Measurements from ENCODE around the gene DEGS2. TPM values are rescaled to one million over a fixed set of nuclear protein-coding genes. Genes with fewer than 3 reads are reported as not detected.
"Not testable (repeated sequence)": the region's sequence is repeated elsewhere in the genome, so short reads cannot be mapped to it uniquely, and the experiment has no call there.

The DEGS2 gene
- 0.63 TPM for polyA plus RNA-seq (ENCODE audit: insufficient read length)

DNA sequence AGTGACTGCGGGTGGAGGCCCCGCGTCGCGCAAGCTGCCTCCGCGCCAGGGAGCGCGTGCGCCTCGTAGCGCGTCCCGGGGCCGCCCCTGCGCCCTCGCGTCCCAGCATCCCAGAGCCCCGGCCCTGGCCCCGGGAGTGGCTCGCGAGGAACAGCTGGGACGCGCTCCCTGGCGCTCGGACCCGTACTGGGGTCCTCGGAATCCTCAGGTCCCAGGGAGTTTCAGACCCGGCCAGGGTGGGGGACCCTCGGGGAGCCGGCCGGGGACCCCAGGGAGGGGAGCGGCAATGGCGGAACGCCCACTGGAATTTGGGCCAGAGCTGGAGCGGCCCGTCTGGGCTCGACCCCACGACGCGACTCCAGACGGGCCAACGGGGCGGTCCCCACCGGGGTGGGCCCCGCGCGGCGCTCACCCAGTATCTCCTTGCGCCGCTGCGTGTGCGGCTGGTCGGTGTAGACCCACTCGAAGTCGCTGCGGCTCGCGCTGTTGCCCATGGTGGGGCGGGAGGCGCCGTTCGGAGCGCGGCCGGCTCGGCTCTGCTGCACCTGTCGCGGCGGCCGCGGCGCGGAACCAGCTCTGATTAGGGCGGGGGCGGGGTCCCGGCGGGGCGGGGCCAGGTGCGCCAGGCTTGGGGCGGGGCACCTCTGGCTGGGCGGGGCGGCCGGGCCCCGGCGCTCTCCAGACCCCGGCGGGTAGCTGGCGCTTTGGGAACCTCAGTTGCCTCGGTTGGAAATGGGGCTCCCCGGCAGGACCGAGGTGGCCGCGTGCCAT lies at the start of gene DEGS2:
Gene DEGS2, minus strand, starts transcription at position 552 of the 771 bp plus-strand sequence. Its CDS starts 58 bp downstream, at position 494.
- no peak for DNase-seq

DNA sequence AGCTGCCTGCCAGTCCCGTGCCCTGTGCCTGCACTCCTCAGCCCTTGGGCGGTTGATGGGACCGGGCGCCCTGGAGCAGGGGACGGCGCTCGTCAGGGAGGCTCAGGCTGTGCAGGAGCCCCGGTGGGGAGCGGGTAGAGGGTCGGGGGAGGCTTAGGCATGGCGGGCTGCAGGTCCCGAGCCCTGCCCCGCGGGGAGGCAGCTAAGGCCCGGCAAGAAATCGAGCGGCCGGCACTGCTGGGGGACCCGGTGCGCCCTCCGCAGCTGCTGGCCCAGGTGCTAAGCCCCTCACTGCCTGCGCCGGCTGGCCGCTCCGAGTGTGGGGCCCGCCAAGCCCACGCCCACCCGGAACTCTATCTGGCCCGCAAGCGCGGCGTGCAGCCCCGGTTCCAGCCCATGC lies 48.7 kb upstream of the DEGS2 start:
- DNase-seq = not testable (repeated sequence)

DNA sequence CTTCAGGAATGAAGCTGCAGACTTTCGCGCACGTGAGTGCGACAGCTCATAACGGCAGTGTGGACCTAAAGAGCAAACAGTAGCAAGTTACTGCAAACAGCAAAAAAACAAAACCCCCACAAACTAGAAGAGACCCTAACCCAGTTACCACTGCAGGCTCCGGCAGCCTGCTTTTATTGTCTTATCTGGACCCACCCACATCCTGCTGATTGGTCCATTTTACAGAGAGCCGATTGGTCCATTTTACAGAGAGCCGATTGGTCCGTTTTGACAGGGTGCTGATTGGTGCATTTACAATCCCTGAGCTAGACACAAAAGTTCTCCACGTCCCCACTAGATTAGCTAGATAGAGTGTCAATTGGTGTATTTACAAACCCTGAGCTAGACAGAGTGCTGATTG lies 48.1 kb upstream of the DEGS2 start:
- not testable (repeated sequence) for DNase-seq

DNA sequence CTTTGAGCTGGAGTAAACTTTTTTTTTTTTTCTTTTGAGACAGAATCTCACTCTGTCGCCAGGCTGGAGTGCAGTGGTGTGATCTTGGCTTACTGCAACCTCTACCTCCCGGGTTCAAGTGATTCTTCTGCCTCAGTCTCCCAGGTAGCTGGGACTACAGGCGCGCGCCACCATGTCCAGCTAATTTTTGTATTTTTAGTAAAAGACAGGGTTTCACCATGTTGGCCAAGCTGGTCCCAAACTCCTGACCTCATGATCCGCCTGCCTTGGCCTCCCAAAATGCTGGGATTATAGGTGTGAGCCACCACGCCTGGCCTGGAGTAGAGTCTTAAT lies 45.4 kb upstream of the DEGS2 start:
- DNase-seq = not testable (repeated sequence)

DNA sequence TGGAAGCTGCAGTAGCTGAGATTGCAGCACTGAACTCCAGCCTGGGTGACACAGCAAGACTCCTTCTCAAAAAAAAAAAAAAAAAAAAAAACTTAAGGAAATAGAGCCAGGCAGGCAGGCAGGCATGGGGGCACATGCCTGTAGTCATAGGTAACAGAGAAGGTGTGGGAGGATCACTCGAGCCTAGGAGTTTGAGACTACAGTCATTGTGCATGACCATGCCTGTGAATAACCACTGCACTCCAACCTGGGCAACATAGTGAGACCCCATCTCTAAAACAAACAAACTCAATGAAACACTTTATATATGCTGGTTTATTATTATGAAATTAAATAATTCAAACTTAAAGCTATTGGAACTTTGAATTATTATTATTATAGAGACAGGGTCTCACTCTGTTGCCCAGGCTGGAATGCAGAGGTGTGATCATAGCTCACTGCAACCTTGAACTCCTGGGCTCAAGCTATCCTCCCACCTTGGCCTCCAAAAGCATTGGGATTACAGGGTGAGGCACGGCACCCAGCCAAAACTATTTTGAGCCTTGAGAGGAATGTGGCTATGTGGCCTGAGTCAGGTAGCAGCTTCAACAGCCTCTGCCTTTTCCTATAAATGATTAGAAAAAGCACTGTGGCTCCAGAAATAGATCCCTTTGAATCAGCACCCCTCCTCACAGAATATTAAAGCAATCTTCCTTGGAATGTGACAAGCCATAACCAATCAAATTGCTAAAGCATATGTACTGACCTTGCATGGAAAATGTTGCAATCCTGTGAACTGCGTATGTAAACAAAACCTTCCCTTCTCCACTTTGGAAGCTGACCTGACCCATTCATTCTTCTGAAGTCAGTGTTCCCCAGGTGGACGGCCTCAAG lies 44.8 kb upstream of the DEGS2 start:
- DNase-seq = no peak

DNA sequence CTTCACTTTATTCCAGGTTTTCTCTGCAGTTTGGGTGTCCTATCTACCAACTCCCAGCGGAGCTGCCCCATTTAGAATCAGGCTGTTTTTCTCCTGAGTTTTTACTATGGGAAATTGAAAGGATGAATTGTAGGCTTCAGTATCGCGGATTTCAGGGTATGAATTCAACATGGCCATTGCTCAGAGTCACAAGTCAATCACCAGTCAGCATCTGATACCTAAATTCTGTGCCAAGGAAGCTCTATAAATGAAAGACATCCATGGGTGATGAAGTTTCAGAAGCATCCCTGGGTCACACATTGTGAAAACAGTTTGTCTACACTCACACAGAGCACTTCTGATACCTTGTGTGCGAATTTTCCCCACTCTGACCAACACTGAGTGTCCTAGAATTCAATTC lies 43.7 kb upstream of the DEGS2 start:
- no peak for DNase-seq

DNA sequence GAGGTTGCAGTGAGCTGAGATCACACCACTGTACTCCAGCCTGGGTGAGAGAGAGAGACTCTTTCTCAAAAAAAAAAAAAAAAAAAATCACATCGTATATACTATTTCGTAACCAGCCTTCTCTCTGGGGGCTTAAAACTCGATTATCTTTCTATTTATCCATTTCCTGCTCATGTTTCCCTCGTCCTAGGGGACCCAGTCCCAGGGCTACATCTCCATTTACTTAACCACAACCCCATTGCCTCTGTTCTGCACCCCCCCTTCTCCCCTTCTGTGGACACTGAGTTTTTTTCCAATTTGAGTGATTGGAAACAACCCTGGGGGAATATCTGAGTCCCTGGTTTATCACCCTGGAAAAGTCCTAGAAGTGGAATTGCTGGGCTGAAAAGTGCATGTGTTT lies 43.3 kb upstream of the DEGS2 start:
- no peak for DNase-seq

DNA sequence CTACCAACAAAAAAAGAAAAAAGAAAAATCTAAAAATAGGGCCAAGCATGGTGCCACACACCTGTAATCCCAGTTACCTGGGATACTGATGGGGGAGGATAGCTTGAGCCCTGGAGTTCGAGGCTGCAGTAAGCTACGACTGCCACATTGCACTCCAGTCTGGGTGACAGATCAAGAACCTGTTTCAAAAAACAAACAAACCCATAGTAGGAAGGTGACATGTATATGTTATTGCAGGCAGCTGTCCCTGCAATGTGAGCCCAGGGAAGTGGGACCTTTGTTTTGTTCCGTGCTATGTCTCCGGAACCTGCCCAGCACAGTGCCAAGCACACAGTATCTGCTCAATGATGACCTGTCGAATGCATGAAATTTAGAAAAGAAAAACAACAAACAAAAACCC lies 42.3 kb upstream of the DEGS2 start:
- DNase-seq = no peak

DNA sequence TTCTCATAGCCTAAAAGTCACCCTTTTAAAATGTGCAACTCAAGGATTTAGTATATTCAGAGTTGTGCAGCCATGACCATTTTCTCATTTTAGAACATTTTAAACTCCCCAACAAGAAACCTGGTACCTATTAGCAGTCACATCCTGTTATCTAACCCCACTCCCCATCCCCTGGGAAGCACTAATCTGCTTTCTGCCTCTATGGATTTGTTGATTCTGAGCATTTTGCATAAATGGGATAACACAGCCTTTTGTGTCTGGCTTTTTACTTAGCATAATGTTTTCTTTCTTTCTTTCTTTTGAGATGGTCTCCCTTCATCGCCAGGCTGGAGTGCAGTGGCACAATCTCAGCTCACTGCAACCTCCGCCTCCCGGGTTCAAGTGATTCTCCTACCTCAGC lies 40.9 kb upstream of the DEGS2 start:
- DNase-seq = no peak

DNA sequence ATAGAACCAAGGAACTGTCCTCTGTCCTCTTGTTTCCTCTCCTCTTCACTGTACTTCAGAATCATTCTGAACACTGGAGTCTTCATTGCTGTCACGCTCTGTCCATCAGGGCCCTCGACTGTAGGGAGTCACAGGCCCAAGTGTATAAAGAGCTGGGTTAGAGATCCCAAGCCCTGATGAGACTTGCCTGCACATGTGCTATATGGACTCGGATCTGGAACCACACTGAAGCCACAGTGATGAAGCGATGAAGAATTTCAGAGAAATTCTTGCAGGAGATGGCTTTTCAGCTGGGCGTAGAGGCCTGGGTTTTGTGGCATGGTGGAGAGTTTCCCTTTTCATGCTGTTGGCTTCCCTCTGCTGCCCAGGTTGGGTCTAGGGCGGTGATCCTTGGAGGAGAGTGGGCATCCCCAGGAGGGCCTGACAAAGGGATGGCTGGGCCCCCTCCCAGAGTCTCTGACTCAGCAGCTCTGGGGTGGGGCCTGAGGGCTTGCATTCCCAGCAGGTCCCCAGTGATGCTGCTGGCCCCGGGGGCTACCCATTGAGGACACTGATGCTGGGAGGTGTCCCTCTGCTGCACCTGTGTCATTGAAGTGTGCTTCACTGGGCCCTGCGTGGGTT lies 39.9 kb upstream of the DEGS2 start:
- DNase-seq = no peak

DNA sequence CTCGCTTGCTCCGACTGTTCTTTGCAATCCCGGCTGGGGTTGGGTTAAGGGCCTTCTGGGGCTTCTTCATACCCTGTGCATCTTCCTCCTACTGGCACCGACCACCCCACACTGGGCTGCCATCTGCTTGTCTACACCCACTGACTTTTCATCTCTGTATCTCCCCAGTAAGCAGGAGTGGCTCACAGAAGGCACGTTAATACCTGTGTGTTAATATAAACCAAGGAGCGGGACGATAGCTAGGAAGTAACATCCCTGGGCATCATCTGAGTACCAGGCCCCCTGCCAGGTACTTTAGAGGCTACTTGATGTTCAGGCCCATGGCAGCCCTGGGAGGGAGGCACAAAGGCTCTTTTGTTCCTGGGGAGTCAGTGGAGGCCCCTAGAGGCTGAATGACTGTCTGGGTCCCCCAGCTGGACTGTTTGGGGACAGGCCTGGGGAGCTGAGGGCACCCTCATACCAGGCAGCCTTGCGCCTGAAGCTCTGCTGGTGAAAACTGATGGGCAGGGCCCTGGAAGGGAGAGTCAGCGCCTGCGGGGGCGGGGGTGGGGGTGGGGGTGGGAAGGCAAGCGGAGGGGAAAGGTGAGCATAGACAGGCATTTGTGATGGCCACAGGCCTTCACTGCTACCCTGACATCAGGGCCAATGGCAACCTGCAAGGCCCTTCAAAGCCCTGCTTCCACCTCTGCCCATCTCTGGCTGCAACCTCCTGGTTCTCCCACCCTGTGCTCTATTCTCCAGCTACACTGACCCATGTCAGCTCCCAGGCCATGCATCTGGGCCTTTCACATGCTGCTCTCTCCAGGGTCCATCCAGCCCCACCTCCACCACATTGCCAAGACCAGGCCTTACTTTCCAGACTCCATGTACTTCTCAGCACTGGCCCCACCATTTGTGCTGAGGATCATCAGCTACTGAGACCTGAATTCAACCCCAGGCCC lies 34.2 kb upstream of the DEGS2 start:
- DNase-seq = no peak

DNA sequence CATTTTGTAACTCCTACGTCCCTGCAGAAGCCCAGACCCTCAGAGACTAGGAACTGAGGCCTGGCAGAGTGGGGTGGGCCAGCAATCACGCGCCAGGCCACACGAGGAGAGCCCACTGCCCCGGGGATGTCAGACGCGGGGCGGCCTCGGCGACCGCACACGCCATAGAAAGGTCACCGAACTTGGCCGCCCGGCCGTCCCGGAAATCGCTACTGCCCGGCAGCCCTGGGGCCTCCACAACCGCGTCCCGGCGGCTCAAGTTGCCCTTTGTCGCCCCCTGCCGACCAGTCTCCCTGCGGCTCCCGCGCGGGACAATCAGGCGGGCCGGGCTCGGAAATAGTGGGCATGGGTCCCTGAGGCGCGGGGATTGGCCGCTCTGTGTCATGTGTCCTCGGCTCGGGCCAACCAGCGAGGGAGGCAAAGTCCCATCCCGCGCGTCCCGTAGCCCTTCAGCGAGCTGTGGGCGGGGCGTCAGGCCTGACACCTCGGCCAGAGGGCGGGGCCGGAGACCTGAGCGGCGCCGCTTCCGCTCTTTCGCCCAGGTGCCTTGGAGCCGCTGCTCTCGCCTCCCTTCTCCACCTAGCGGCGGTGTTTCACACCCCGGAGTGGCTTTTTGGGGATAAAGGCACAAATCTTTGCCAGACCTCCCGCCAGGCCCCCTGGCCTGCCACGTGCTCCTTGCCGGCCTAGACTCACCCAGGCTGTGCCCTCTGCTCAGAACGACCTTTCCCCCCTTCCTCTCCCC lies 33.4 kb upstream of the DEGS2 start:
- peak; percentile 99 for DNase-seq

DNA sequence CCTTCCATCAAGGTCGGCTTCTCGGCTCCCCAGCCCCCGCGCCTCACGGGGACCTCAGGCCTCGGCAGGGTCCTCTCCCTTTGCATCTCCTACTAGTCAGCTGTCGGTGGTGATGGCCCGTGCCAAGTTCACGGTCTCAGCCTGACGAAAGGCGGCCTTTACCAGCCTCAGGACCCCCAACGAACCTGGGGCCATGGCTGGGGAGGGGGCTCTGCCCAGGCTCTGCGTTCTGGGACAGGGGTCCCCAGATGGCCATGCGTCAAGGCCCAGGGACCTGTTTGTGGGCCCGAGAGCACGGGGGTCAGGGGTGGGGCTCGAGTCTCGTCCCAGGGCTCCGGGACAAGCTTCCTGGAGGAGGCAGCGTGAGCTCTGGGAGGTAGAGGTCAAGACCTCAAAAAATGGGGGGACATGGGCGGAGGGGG lies 32.8 kb upstream of the DEGS2 start:
- DNase-seq = no peak

DNA sequence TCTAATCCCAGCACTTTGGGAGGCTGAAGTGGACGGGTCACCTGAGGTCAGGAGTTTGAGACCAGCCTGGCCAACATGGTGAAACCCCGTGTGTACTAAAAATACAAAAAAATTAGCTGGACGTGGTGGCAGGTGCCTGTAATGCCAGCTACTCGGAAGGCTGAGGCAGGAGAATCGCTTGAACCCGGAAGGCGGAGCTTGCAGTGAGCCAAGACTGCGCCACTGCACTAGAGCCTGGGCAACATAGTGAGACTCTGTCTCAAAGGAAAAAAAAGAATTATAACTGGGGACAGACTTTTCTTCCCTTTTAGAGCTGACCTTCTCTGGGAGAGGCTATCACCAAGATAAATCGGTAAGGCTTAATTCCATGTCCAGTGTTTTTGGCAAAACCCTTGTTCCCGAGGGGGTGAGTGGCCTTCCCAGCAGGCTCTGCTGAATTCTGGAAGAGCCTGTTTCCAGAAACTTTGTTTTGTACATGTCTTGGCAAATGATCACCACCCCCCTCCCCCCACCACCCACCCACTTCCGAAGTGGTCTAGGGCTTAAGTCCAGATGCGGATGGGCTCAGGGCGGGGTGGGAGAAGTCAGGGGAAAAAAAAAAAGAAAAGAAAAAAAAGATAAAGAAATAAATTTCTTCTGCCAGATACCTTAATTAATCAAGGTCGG lies 32.3 kb upstream of the DEGS2 start:
- peak; percentile 15 for DNase-seq

DNA sequence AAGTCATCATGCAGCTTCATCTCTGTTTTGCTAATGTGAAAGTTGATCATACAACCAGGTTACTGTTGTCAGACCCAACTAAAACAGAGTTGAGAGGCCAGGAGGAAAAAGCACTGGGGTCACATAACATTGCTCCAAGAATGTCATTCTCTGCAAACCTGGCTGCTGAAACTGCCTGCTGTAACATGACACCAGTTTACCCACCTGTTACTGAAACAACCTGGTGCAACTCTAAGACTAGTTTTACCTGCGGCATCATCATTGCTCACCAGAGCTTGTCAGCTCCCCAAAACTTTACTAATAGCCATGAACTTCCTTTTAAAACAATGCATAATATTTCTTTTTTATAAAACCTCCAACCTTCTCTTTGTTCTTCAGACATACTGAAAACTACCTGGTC lies 30.7 kb upstream of the DEGS2 start:
- DNase-seq = no peak

DNA sequence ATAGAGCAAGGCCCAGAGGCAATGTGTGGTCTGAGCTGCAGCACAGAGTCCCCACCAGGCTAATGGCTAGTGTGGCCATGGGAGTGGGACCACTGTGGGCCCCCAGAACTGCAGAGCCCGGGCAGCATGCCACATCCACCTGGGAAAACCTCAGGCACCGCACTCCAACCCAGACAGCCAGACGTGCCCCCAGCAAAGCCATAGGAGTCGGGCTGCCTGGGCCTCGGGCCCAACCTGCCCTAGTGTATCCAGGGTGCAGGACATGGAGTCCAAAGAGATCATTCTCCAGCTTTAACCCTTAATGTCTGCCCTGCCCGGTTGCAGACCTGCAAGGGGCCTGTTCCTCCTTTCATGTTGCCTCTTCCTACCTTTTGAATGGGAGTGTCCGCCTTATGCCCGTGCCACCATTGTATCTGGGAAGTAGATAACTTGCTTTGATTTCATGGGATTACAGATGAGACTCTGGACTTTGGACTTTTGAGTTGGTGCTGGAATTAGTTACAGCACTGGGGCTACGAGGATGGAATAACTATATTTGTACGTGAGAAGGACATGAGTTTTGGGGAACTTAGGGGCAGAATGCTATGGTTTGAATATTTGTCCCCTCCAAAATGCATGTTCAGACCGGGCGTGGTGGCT lies 29.1 kb upstream of the DEGS2 start:
- no peak for DNase-seq

DNA sequence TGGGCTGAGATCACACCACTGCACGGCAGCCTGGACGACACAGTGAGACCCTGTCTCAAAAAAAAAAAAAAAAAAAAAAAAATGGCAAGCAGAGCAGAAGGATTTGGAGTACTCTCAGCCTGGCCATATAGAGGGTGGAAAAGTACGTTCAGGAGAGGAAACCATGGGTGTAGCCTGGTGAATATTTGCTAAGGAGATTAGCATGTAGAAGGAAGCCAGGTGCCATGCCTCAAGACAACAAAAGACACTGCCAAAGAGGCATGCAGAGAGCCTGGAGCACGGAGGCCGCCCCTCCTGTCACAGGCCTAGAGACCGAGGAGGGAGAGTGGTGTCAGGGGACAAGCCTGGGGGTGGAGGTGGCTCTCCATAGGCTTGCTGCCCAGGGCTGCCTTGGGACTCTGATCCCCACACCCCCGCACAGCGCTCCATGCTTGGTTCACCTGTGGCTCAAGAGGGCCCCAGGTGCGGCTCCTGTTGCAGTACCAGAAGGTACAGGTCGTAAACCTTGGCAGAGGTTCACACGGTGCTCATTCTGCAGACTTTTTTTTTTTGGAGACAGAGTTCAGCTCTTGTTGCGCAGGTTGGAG lies 27.9 kb upstream of the DEGS2 start:
- DNase-seq = no peak

DNA sequence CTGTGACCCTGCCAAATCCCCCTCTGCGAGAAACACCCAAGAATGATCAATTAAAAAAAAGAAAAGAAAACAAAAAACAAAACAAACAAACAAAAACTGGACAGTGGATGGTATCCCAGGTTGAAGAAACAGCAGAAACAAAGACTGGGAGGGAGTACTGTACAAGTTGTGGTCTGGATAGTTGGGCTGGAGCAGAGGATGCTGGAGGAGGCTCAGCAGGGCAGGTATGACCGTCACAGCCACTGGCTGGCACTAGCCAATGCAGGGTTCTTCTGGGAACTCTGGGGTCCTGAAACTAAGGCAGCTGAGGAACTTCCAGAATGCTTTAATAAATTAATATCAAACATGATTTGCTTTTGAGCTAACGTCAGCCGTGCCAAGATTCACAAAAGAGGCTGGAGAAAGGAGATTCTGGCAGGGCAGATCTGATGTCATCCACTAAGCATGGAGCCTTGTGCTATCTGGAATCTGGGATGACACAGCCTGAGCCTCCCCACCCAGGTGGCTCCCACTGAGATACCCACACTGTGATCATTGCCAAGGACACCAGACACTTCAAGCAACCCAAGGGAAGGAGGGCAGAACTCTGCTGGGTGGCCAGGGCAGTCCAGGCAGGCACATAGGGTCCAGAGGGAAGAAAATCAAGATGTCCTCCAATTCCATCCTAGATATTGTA lies 22.6 kb upstream of the DEGS2 start:
- DNase-seq = not testable (repeated sequence)

DNA sequence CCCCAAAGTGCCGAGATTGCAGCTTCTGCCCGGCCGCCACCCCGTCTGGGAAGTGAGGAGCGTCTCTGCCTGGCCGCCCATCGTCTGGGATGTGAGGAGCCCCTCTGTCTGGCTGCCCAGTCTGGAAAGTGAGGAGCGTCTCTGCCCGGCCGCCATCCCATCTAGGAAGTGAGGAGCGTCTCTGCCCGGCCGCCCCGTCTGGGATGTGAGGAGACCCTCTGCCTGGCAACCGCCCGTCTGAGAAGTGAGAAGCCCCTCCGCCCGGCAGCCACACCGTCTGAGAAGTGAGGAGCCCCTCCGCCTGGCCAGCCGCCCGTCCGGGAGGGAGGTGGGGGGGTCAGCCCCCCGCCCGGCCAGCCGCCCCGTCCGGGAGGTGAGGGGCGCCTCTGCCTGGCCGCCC lies 21.2 kb upstream of the DEGS2 start:
- not testable (repeated sequence) for DNase-seq

All from hindlimb muscle (tissue), 1 donor.